CD1c-positive myeloid dendritic cell (primary cell): ENCODE data around the gene IVL.

Source experiments
- DNase-seq: peaks from one replicate; pipeline ENCODE4 v3.0.0-alpha.2; 2016; ENCODE audit errors: extremely low spot score

Gene IVL

DNA sequence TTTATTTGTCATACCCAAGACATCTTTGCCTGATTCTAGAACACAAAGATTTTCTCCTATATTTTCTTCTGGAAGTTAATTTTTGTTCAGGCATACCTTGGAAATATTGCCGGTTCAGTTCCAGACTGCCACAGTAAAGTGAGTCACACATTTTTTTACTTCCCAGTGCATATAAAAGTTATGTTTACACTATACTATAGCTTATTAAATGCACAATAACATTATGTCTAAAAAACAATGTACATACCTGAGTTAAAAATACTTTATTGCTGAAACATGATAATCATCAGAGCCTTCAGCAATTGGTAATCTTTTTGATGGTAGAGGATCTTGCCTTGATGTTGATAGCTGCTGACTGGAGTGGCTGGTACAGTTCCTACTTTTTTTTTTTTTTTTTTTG, 20.2 kb upstream of the IVL start:
- no peak for DNase-seq

GRCh38 chr1:152899027-152899426, 9.3 kb upstream of the IVL start:
- DNase-seq, result no peak

GRCh38 chr1:152899883-152900282, 8.5 kb upstream of the IVL start:
- no peak for DNase-seq

DNA sequence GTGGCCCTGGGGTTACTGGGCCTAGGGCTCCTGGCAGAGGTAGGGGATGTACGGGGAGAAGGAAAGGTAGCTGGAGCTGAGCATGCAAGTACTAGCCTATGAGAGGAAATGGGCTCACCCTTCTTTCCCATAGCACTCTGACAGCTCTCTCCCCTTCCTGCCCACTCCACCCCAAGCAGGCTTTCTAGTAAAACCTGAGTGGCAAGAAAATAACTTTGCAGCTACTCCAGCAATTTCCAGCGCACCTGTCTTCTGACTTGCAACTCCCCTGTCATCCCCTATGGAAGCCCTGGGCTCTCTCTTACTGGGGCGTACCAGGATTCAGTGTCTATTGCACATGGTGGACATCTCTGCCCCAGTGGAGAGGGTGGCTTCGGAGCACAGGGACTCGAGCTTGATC, 6.7 kb upstream of the IVL start:
- no peak for DNase-seq

DNA sequence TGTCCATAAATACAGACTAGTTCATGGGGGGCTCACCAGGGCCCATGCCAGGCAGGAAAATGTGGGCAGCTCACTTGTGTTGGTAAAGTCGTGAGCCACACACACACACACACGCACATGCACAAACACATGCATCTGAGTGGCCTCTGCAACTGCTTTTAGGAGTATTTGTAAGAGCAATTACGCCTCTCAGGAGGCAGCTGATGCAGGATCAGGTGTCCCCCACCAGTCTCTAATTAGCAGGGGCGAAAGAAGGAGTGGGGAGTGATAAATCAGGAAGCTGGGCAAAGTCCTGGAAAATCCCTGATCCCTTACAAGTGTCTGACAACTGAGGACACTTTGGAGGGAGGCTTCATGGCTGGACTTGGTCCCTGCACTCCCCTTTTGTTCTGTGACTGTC, 5.7 kb upstream of the IVL start:
- no peak for DNase-seq

GRCh38 chr1:152904688-152905440, 3.5 kb upstream of the IVL start:
- DNase-seq, result no peak

- no peak for DNase-seq
These were observed 2.3 kb upstream of the IVL start for GRCh38 chr1:152906023-152906565.

DNA sequence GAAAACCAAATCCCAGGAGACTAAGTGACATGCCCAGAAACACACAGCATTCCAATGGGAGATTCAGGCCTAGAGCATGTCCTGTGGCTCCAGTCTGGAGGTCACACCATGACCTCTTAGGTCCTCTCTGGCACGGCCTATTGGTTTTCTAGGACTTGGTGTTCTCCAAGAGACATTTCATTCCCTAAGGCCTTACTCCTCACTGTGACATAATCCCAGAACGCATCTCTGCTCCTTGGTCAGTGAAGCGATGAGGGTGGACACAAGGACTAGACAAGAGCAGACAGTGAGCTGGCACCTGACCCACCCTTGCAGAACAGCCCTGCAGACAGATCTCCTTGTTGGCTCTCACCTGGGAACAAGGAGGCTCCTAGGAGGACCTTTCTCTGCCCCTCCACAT, 860 bp downstream of the IVL start:
- DNase-seq, result no peak

- DNase-seq, result no peak
These were observed 4.1 kb downstream of the IVL start for GRCh38 chr1:152912471-152912870.

GRCh38 chr1:152912900-152913299, 4.6 kb downstream of the IVL start:
- DNase-seq, result no peak

GRCh38 chr1:152917794-152918193, 9.4 kb downstream of the IVL start:
- DNase-seq, result no peak

DNA sequence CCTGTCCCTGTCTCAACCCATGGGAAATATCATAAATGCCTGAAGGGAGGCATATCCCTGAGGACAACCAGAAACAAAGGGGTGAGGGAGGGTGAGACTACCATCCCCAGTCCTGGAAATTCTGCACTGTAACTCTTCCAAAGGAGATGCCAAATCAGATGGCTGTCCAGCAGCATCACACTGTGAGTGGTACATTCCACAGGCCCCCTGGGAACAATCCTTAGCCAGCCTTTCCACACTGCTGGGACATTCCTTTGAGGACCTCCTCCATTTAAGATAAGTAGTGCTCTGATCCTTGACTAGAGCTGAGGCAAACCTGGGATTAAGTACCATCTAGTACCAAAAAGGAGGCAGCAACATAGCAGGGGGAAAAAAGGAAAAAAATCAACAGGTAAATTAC, 10.7 kb downstream of the IVL start:
- DNase-seq, result no peak

- no peak for DNase-seq
These were observed 15.8 kb downstream of the IVL start for GRCh38 chr1:152924191-152924590.

DNA sequence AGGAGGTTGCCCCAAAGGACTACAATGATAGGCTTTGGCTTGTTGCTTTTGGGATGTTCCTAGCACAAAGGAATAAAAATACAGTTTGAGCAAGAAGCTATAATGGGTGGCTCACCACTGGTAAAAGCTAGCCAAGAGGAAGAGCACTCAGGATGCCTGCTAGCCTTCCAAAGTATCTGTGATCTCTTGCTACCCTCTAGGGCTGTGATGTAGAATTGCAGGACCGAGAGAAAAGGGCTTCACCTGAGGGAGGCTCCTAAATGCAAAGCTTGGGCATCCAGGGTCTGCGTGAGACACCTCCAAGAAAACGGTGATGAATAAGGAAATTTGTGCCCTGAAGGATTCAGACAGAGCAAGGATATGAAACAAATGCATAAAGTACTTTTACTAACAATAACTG, 17.7 kb downstream of the IVL start:
- DNase-seq, result no peak

- DNase-seq, result no peak
These were observed 20.3 kb downstream of the IVL start for GRCh38 chr1:152928671-152929070.

GRCh38 chr1:152932170-152932811, 23.9 kb downstream of the IVL start:
- DNase-seq, result no peak

- DNase-seq, result no peak
These were observed 24.9 kb downstream of the IVL start for GRCh38 chr1:152933196-152933595.

DNA sequence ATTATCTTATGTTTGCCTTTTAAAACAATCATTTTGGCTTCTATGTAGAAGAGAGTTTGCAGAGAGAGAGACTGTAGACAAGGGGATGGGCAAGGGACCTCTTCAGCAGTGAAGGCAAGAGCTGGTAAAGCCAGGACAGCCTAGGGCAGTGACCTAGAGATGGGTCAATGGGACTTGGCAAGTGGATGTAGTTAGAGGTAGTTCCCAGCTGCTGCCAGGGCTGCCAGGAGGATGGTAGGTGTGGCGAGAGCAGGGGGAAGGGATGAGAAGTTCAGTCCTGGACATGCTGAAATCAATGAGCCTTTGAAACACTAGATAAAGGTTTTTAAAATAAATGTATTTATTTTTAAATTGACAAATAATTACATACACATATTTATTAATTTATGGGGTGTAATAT, 32.3 kb downstream of the IVL start:
- DNase-seq, result no peak

GRCh38 chr1:152941037-152941711, 32.8 kb downstream of the IVL start:
- DNase-seq, result no peak

DNA sequence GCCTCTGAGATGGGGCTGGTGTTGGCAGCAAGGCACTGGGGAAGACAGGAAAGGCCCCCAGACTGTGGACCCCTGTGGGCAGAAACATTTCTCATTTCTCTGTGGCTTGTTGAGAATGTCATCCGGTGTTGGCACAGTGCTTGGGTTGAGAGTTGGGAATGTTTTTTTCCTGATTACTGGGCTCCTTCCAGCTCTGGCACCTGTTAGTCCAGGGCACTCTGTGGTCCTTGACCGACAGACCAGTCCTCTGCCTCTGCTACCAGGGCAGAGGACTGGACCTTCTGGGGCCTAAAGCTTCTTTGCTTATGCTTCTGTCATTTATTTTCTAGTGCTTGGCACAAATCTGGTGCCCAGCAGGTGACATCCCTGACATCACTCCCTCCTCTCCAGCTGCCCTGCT, 33.8 kb downstream of the IVL start:
- DNase-seq, result no peak

DNA sequence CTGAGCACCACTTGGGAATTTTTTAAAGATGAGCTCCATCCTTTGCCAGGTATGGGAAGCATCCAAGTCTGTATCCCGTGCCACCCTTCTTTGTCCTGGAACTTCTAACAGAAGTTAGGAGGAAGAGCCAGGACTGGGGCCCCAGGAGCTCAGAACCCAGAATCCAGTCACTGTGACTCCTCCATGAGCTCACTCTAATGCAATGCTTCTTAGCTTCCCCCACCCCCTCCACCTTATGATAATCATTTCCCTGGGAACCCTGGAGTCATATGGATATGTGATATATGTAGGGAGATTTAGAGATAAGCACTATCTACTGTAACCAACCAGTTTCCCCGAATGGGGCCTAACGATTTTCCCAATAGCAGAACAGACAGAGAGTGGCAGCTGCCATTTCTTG, 37.9 kb downstream of the IVL start:
- no peak for DNase-seq

- no peak for DNase-seq
These were observed 38.4 kb downstream of the IVL start, which contains the start of gene SPRR5 for GRCh38 chr1:152946651-152947256. TSS of gene SPRR5 (plus strand) at chr1:152947206. CDS start at chr1:152948555, 1,349 bp downstream.
